IgD-negative memory B cell (primary cell): Measurements from ENCODE around the gene AADAT. TPM values are rescaled to one million over a fixed set of nuclear protein-coding genes. Genes with fewer than 3 reads are reported as not detected.
A peak's percentile ranks its signal among the peaks of the same experiment; 100 is the strongest.

ENCODE experiments used
- H3K27ac Mint-ChIP-seq, 3 donors: one replicate each; pipeline ENCODE4 v1.8.0; 2020 to 2022; ENCODE audit warnings: mild to moderate bottlenecking in 3 of 3, mixed read lengths in 3 of 3, moderate library complexity in 1 of 3
- H3K27me3 Mint-ChIP-seq: one replicate; pipeline ENCODE4 v1.8.0; 2021; ENCODE audit warnings: mixed read lengths
- H3K36me3 Mint-ChIP-seq: one replicate; pipeline ENCODE4 v1.8.0; 2020; ENCODE audit warnings: mild to moderate bottlenecking, mixed read lengths
- H3K4me1 Mint-ChIP-seq, 3 donors: one replicate each; pipeline ENCODE4 v1.8.0; 2020 to 2022; ENCODE audit warnings: mixed read lengths in 3 of 3, mild to moderate bottlenecking in 1 of 3
- H3K4me3 Mint-ChIP-seq, 4 donors: one replicate each; pipeline ENCODE4 v1.8.0; 2020 to 2022; ENCODE audit warnings: mild to moderate bottlenecking in 4 of 4, mixed read lengths in 4 of 4, moderate library complexity in 3 of 4
- H3K9me3 Mint-ChIP-seq, 3 donors: one replicate each; pipeline ENCODE4 v1.8.0; 2020 to 2021; ENCODE audit warnings: mixed read lengths in 3 of 3, mild to moderate bottlenecking in 1 of 3
- polyA plus RNA-seq: library from polyadenylated mRNA; unstranded; fragments of 300-500 nt; fragmentation: Illumina TruSeq; gene quantifications from one replicate; pipeline ENCODE4 v1.2.3, GENCODE V29; 2021

Gene AADAT
- polyA plus RNA-seq, 1 donor from 2014 or later, result not detected

GRCh38 chr4:170027181-170027829, 62.5 kb downstream of the AADAT start:
- peaks cover 25% of the 10 kb centered on the region for H3K27me3 Mint-ChIP-seq
- no peaks in the 10 kb centered on the region for H3K36me3 Mint-ChIP-seq
- H3K4me1 Mint-ChIP-seq, result peaks cover 2 to 7% (median 5%) of the 10 kb centered on the region in 3 donors
- H3K9me3 Mint-ChIP-seq, result no peaks in the 10 kb centered on the region
- H3K4me3 Mint-ChIP-seq, result peak overlapping the region; percentile 90 to 97 (median 96)
- peak overlapping the region; percentile 51 to 93 (median 89) for H3K27ac Mint-ChIP-seq

- H3K36me3 Mint-ChIP-seq, result no peaks in the 10 kb centered on the region
- H3K4me3 Mint-ChIP-seq, result peak within 1 kb of the TSS; percentile 90 to 97 (median 96)
- peak within 1 kb of the TSS; percentile 51 to 93 (median 89) for H3K27ac Mint-ChIP-seq
- peaks cover 2 to 7% (median 5%) of the 10 kb centered on the region in 3 donors for H3K4me1 Mint-ChIP-seq
- peaks cover 25% of the 10 kb centered on the region for H3K27me3 Mint-ChIP-seq
- no peaks in the 10 kb centered on the region for H3K9me3 Mint-ChIP-seq
Observed at GRCh38 chr4:170026253-170027021, 63.3 kb downstream of the AADAT start, which contains the start of gene MFAP3L. Gene MFAP3L, minus strand, starts transcription at chr4:170026395. Its CDS starts 20,518 bp downstream, at chr4:170005877.

GRCh38 chr4:170025523-170026252, 64.1 kb downstream of the AADAT start:
- Mint-ChIP-seq H3K9me3 (no peaks in the 10 kb centered on the region), H3K4me1 (peaks cover 2 to 7% (median 5%) of the 10 kb centered on the region in 3 donors), H3K4me3 (peak overlapping the region; percentile 76 to 89 (median 84)), H3K36me3 (no peaks in the 10 kb centered on the region), H3K27ac (peak overlapping the region in 2 of 3 donors; percentile 59 to 65), H3K27me3 (peaks cover 23% of the 10 kb centered on the region)

GRCh38 chr4:170022211-170022610, 67.5 kb downstream of the AADAT start:
- peak overlapping the region in 1 of 4 donors; percentile 31 for H3K4me3 Mint-ChIP-seq
- H3K27me3 Mint-ChIP-seq, result peaks cover 8% of the 10 kb centered on the region
- H3K4me1 Mint-ChIP-seq, result peaks cover 0 to 4% (median 1%) of the 10 kb centered on the region in 3 donors
- no peaks in the 10 kb centered on the region for H3K36me3 Mint-ChIP-seq
- no peaks in the 10 kb centered on the region for H3K9me3 Mint-ChIP-seq
- no peak overlapping the region for H3K27ac Mint-ChIP-seq

- H3K4me1 Mint-ChIP-seq, result no peaks in the 10 kb centered on the region
Observed at GRCh38 chr4:170017252-170017651, 72.5 kb downstream of the AADAT start.

GRCh38 chr4:170015285-170015684, 74.5 kb downstream of the AADAT start:
- H3K36me3 Mint-ChIP-seq, result no peaks in the 10 kb centered on the region
- H3K9me3 Mint-ChIP-seq, result no peaks in the 10 kb centered on the region
- no peak overlapping the region for H3K4me3 Mint-ChIP-seq
- no peaks in the 10 kb centered on the region for H3K4me1 Mint-ChIP-seq
- no peak overlapping the region for H3K27ac Mint-ChIP-seq
- H3K27me3 Mint-ChIP-seq, result no peaks in the 10 kb centered on the region

More at GRCh38 chr4:170017252-170017651, 72.5 kb downstream of the AADAT start:
- no peak overlapping the region for H3K4me3 Mint-ChIP-seq
- H3K36me3 Mint-ChIP-seq, result no peaks in the 10 kb centered on the region
- H3K27ac Mint-ChIP-seq, result no peak overlapping the region
- no peaks in the 10 kb centered on the region for H3K9me3 Mint-ChIP-seq
- no peaks in the 10 kb centered on the region for H3K27me3 Mint-ChIP-seq

GRCh38 chr4:170014359-170015011, 75.3 kb downstream of the AADAT start:
- no peaks in the 10 kb centered on the region for H3K27me3 Mint-ChIP-seq
- H3K27ac Mint-ChIP-seq, result no peak overlapping the region
- no peaks in the 10 kb centered on the region for H3K4me1 Mint-ChIP-seq
- H3K4me3 Mint-ChIP-seq, result no peak overlapping the region
- H3K36me3 Mint-ChIP-seq, result no peaks in the 10 kb centered on the region
- no peaks in the 10 kb centered on the region for H3K9me3 Mint-ChIP-seq

- H3K4me3 Mint-ChIP-seq, result no peak overlapping the region
- no peaks in the 10 kb centered on the region for H3K9me3 Mint-ChIP-seq
- H3K27me3 Mint-ChIP-seq, result peaks cover 7% of the 10 kb centered on the region
- H3K27ac Mint-ChIP-seq, result no peak overlapping the region
- H3K36me3 Mint-ChIP-seq, result no peaks in the 10 kb centered on the region
- H3K4me1 Mint-ChIP-seq, result peaks cover 0 to 3% (median 0%) of the 10 kb centered on the region in 3 donors
Observed at GRCh38 chr4:170012629-170012958, 77.2 kb downstream of the AADAT start.

- Mint-ChIP-seq H3K9me3 (no peaks in the 10 kb centered on the region), H3K4me3 (no peak overlapping the region), H3K4me1 (peaks cover 0 to 3% (median 0%) of the 10 kb centered on the region in 3 donors), H3K36me3 (no peaks in the 10 kb centered on the region), H3K27ac (peak overlapping the region in 1 of 3 donors; percentile 18), H3K27me3 (peaks cover 7% of the 10 kb centered on the region)
Observed at GRCh38 chr4:170011921-170012628, 77.7 kb downstream of the AADAT start.

Other genes with a start within 250 kb of the AADAT start
- 0.34 TPM for gene MFAP3L, start 63.6 kb downstream of the AADAT start, polyA plus RNA-seq